Smooth muscle cell (in vitro differentiated cells): ENCODE data around the gene PLXND1. TPM values are rescaled to one million over a fixed set of nuclear protein-coding genes. Genes with fewer than 3 reads are reported as not detected.

Experiments used
- DNase-seq: peaks from one replicate; lab custom pipeline; 2025; ENCODE audit not compliant: unreplicated experiment; lab: John Stamatoyannopoulos, UW
- H2AFZ ChIP-seq: fragments of 200-600 bp; sonication (generic); 2 replicates; pipeline ENCODE4 v1.6.0; 2016; ENCODE audit warnings: antibody characterized with exemption, low read depth, mild to moderate bottlenecking
- H3F3A ChIP-seq: fragments of 200-600 bp; sonication (generic); 2 replicates; pipeline ENCODE4 v1.6.0; 2017; ENCODE audit warnings: antibody characterized with exemption, low read depth
- H3K27ac ChIP-seq: fragments of 200-600 bp; sonication (generic); 2 replicates; pipeline ENCODE4 v1.5.1; 2016; ENCODE audit warnings: low read depth, mild to moderate bottlenecking
- H3K27me3 ChIP-seq: fragments of 200-600 bp; sonication (generic); 2 replicates; pipeline ENCODE4 v1.6.1; 2016; ENCODE audit warnings: low read depth, mild to moderate bottlenecking
- H3K36me3 ChIP-seq: fragments of 200-600 bp; sonication (generic); 2 replicates; pipeline ENCODE4 v1.5.1; 2016; ENCODE audit warnings: low read depth
- H3K4me1 ChIP-seq: fragments of 200-600 bp; sonication (generic); 2 replicates; pipeline ENCODE4 v1.5.1; 2016; ENCODE audit warnings: low read depth
- H3K4me2 ChIP-seq: fragments of 200-600 bp; sonication (generic); 2 replicates; pipeline ENCODE4 v1.6.0; 2016; ENCODE audit warnings: mild to moderate bottlenecking
- H3K4me3 ChIP-seq: fragments of 200-600 bp; sonication (generic); 2 replicates; pipeline ENCODE4 v1.5.1; 2016; ENCODE audit warnings: mild to moderate bottlenecking
- H3K79me2 ChIP-seq: fragments of 200-600 bp; sonication (generic); 2 replicates; pipeline ENCODE4 v1.6.0; 2016; ENCODE audit warnings: low read depth, mild to moderate bottlenecking
- H3K9ac ChIP-seq: fragments of 200-600 bp; sonication (generic); 2 replicates; pipeline ENCODE4 v1.6.0; 2016; ENCODE audit warnings: low read depth
- H3K9me3 ChIP-seq: fragments of 200-600 bp; sonication (generic); replicated peaks from 2 replicates; pipeline ENCODE4 v1.5.1; 2016; ENCODE audit warnings: low read depth
- H4K20me1 ChIP-seq: fragments of 200-600 bp; sonication (generic); 2 replicates; pipeline ENCODE4 v1.6.0; 2016; ENCODE audit warnings: low read depth
- CTCF ChIP-seq: fragments of 200-600 bp; sonication (generic); IDR thresholded peaks from 2 replicates; pipeline ENCODE4 v1.5.1; 2017; ENCODE audit warnings: borderline replicate concordance, mild to moderate bottlenecking, antibody characterized with exemption; ENCODE audit not compliant: insufficient read depth, poor library complexity, severe bottlenecking
- WGBS: methylation state at CpG from one replicate; pipeline ENCODE4 v1.1.7; 2016; ENCODE audit warnings: low lambda C conversion rate; 5-methylcytosine and 5-hydroxymethylcytosine counted together
- polyA plus RNA-seq: library from polyadenylated mRNA; unstranded; fragments of >200 nt; fragmentation: Nextera tagmentation; extraction: Ambion mirVana; gene quantifications from 2 replicates; pipeline ENCODE4 v1.2.1, GENCODE V29; 2016
- total RNA-seq: library from RNA; depleted of rRNA; stranded (reverse); fragments of >200 nt; gene quantifications from 2 replicates; pipeline ENCODE4 v1.2.3, GENCODE V29; 2014

The PLXND1 gene
- total and polyA plus RNA-seq, 2 experiments from 2014 or later, result 75.8 to 94.3 TPM

- no peak overlapping the region for H2AFZ ChIP-seq
- H3K36me3 ChIP-seq, result no peaks in the 10 kb centered on the region
- H3K79me2 ChIP-seq, result peaks cover 55% of the 10 kb centered on the region
- H3K9me3 ChIP-seq, result no peaks in the 10 kb centered on the region
- no peaks in the 10 kb centered on the region for H3F3A ChIP-seq
- H3K4me2 ChIP-seq, result no peak overlapping the region
- DNase-seq, result no peak
- H3K27ac ChIP-seq, result no peak overlapping the region
- peaks cover 46% of the 10 kb centered on the region for H4K20me1 ChIP-seq
- peaks cover under 1% of the 10 kb centered on the region for H3K4me1 ChIP-seq
- H3K4me3 ChIP-seq, result no peak overlapping the region
- WGBS, result 86% methylated on average over 17 of the region's 17 CpGs
- no peak for TF ChIP-seq CTCF
- H3K9ac ChIP-seq, result no peak overlapping the region
- H3K27me3 ChIP-seq, result no peaks in the 10 kb centered on the region
These were observed 19.6 kb downstream of the PLXND1 start for GRCh38 chr3:129586746-129587430.

DNA sequence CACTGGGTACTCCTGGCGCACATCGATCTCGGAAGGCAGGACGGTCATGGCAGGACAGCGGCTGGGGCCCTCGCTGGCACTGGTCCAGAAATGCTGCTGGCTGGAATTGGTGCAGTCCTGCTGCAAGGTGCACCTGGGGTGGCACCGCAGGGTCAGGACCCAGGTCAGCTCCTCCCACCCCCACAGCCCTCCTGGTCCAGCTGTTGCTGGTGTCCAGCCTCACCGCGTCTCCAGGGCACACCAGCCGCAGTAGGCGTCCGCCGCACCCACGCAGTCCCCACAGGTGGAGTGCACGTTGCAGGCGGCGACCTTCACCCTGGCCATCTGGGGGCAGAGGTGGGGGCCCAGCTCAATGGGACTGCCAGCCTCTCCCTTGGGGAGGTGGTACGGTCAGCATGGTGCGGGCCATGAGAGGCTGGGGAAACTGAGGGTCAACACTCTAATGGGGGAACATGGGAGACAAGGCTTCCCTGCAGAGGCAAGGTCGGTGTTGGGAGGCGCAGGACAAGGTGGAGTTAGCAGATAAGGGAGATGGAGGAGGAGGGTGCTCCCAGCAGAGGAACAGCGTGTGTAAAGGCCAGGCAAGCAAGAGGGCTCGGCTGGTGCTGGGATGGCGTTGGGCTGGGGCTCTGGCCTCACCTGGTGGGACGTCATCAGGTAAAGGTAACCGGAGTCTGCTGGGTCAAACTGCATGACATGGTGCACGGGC lies 20.4 kb downstream of the PLXND1 start:
- Histone ChIP-seq H3K79me2 (peaks cover 47% of the 10 kb centered on the region), H3F3A (no peaks in the 10 kb centered on the region), H3K27ac (no peak overlapping the region), H3K4me2 (no peak overlapping the region), H3K27me3 (no peaks in the 10 kb centered on the region), H3K4me3 (no peak overlapping the region), H3K36me3 (no peaks in the 10 kb centered on the region), H4K20me1 (peaks cover 46% of the 10 kb centered on the region), H2AFZ (no peak overlapping the region), H3K9ac (no peak overlapping the region), H3K9me3 (no peaks in the 10 kb centered on the region), H3K4me1 (no peaks in the 10 kb centered on the region)
- no peak for DNase-seq
- WGBS, result 97% methylated on average over 27 of the region's 27 CpGs
- no peak for TF ChIP-seq CTCF

DNA sequence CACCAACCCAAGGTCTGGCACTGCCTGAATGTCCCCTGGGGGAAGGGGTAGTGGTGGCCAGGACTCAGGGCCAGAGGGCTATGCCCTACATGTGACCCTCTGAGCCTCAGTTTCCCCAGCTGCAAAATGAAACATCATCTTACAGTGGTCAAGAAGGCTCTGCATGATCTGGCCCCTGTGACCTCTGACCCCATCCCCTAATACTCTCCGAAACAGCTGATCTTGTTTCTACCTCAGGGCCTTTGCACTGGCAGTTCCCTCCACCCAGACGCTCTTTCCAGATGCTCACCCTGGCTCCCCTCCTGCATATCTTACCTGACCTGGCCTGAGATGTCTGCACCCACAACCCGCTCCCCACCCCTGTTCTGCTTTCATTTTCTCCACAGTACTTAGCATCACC lies 21.8 kb downstream of the PLXND1 start:
- Histone ChIP-seq H2AFZ (no peak overlapping the region), H3K27me3 (no peaks in the 10 kb centered on the region), H3F3A (no peaks in the 10 kb centered on the region), H3K79me2 (peaks cover 32% of the 10 kb centered on the region), H3K4me3 (no peak overlapping the region), H3K9me3 (no peaks in the 10 kb centered on the region), H3K27ac (no peak overlapping the region), H3K36me3 (no peaks in the 10 kb centered on the region), H3K4me2 (no peak overlapping the region), H4K20me1 (peaks cover 42% of the 10 kb centered on the region), H3K9ac (no peak overlapping the region), H3K4me1 (no peaks in the 10 kb centered on the region)
- TF ChIP-seq CTCF, result no peak
- WGBS, result 72% methylated on average over 3 of the region's 3 CpGs
- no peak for DNase-seq

DNA sequence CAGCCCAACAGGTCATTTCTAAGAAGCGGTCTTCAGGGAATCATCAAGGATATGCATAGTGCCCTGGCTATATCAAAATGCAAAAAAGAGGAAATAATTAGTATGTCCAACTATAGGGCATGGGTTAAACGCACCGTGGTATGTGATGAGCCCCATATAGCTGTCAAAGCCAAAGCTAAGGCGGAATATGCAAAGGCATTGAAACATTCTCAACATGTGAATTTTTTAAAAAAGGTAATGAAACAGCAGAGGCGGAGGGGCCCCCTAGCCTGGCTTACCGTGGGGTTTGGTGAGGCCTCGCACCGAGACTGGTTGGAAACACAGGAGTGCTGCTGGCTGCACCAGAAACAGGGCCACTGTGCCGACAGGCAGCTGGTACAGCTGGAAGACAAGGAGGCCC lies 23.2 kb downstream of the PLXND1 start:
- peaks cover 19% of the 10 kb centered on the region for H3K79me2 ChIP-seq
- no peak overlapping the region for H3K4me3 ChIP-seq
- H3K36me3 ChIP-seq, result no peaks in the 10 kb centered on the region
- no peak overlapping the region for H3K4me2 ChIP-seq
- H2AFZ ChIP-seq, result no peak overlapping the region
- no peaks in the 10 kb centered on the region for H3K9me3 ChIP-seq
- no peak overlapping the region for H3K27ac ChIP-seq
- DNase-seq, result no peak
- WGBS, result 98% methylated on average over 9 of the region's 9 CpGs
- H3K4me1 ChIP-seq, result no peaks in the 10 kb centered on the region
- H3K27me3 ChIP-seq, result no peaks in the 10 kb centered on the region
- H3F3A ChIP-seq, result no peaks in the 10 kb centered on the region
- no peak overlapping the region for H3K9ac ChIP-seq
- peaks cover 38% of the 10 kb centered on the region for H4K20me1 ChIP-seq
- no peak for TF ChIP-seq CTCF
